ENCODE measurements around the gene SPEN.

SPEN gene

DNA sequence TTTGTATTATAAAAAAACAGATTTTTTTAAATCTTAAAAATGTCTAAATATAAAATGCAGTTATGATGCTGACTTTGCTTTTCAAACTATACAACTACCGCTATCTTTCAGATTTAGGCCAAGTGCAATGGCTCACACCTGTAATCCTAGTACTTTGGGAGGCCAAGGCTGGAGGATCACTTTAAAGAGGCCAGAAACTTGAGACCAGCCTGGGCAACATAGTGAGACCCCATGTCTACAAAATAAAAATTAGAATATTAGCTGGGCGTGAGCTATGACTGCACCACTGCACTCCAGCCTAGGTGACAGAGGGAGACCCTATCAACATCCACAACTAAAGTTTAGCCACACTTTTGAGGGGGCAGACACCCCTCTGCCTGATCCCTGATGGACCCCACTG lies 108.0 kb downstream of the SPEN start:
- no peak for TF ChIP-seq EZH2phosphoT487 (IDR thresholded peaks at IDR 0.05; ENCODE audit: borderline replicate concordance)
- TF ChIP-seq CTCF (conservative IDR thresholded peaks at IDR 0.05; ENCODE audit: low read length), result no peak
- peaks cover 76% of the 10 kb centered on the region for H3K79me2 ChIP-seq (ENCODE audit: insufficient read depth, low read length)
- H3K9me3 ChIP-seq (ENCODE audit: insufficient read depth, low read depth, low read length), result no peaks in the 10 kb centered on the region
- peaks cover 5% of the 10 kb centered on the region for H3K4me1 ChIP-seq (ENCODE audit: insufficient read depth, low read length, poor library complexity, severe bottlenecking)
- H3K9me2 ChIP-seq (replicated peaks; ENCODE audit: low read depth, low read length), result no peaks in the 10 kb centered on the region
- H2AFZ ChIP-seq (ENCODE audit: low read length), result no peak overlapping the region
- peaks cover 19% of the 10 kb centered on the region for H4K20me1 ChIP-seq (ENCODE audit: insufficient read depth, low read length, poor library complexity, severe bottlenecking)
- no peak overlapping the region for H3K4me2 ChIP-seq (ENCODE audit: low read depth, low read length, poor library complexity, severe bottlenecking)
- no peaks in the 10 kb centered on the region for H3F3A ChIP-seq (ENCODE audit: low read depth)
- H3K9ac ChIP-seq (ENCODE audit: low read depth, low read length, poor library complexity, severe bottlenecking), result no peak overlapping the region
- no peaks in the 10 kb centered on the region; the same call in 1 of the 2 replicates for H3K36me3 ChIP-seq (ENCODE audit: insufficient read depth, low read length)
- no peaks in the 10 kb centered on the region for H3K27me3 ChIP-seq (ENCODE audit: insufficient read depth, low read length, poor library complexity, severe bottlenecking)
- H3K4me3 ChIP-seq (ENCODE audit: low read length, poor library complexity, severe bottlenecking), result no peak overlapping the region

DNA sequence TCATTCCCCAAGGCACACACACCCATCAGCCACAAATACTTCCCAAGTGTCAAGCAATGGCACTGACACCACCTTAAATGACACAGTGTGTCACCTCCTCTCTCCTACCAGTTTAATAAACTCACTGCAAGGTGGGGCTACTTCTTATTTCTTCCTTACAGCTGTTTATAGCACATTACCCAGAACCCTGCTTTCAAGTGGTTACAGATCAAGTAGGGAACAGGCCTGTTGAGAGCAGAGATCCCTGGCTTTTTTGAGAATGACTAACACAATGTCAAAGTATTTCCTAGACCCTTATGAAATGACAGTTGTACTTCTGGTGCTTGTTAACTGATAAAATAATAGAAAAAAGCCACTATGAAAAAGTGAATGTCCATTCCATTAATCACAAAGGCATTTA lies 108.6 kb downstream of the SPEN start:
- Histone ChIP-seq H3K9me3 (ENCODE audit: insufficient read depth, low read depth, low read length) (no peaks in the 10 kb centered on the region), H3K27me3 (ENCODE audit: insufficient read depth, low read length, poor library complexity, severe bottlenecking) (no peaks in the 10 kb centered on the region), H3K79me2 (ENCODE audit: insufficient read depth, low read length) (peaks cover 76% of the 10 kb centered on the region), H3K9ac (ENCODE audit: low read depth, low read length, poor library complexity, severe bottlenecking) (no peak overlapping the region), H3K9me2 (replicated peaks; ENCODE audit: low read depth, low read length) (no peaks in the 10 kb centered on the region), H3K4me1 (ENCODE audit: insufficient read depth, low read length, poor library complexity, severe bottlenecking) (peaks cover 5% of the 10 kb centered on the region), H3K36me3 (ENCODE audit: insufficient read depth, low read length) (no peaks in the 10 kb centered on the region; the same call in 1 of the 2 replicates), H2AFZ (ENCODE audit: low read length) (no peak overlapping the region), H3K4me3 (ENCODE audit: low read length, poor library complexity, severe bottlenecking) (no peak overlapping the region), H3F3A (ENCODE audit: low read depth) (no peaks in the 10 kb centered on the region), H3K4me2 (ENCODE audit: low read depth, low read length, poor library complexity, severe bottlenecking) (no peak overlapping the region), H4K20me1 (ENCODE audit: insufficient read depth, low read length, poor library complexity, severe bottlenecking) (peaks cover 16% of the 10 kb centered on the region)
- no peak for TF ChIP-seq EZH2phosphoT487 (IDR thresholded peaks at IDR 0.05; ENCODE audit: borderline replicate concordance)
- no peak for TF ChIP-seq CTCF (conservative IDR thresholded peaks at IDR 0.05; ENCODE audit: low read length)

DNA sequence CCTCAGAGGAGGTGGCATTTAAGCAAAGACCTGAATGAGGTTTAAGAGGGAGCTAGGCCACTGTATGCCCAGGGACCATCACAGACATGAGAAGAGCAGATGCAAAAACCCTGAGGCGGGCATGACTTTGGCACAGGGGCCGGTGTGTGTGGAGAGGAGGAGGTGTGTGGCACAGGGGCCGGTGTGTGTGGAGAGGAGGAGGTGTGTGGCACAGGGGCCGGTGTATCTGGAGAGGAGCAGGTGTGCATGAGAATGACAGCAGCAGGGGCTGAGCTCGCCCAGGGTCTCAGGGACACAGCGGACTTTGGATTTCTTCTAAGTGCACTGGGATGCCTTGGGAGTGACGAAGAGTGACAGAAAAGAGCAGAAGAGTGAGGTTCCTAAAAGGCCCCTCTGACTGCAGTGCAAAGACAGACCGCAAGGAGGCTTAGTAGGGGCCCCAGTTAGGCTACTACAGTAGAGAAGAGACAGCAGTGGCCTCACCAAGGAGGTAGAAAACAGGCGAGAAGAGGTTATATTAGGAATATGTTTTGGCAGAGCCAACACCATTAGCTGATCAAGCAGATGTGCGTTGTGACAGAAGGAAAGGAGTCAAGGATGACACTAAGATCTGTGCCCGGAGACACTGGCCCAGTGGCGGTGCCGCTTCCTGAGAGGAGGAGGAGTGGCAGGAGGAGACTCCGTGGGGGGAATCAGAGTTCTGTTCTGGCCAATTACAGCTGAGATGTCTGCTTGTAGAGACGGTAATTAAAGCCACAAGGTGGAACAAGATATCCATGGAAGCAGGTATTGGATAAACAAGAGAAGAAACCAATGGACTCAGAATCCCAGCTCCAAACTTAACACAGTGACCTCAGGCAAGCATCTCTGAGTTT lies 110.0 kb downstream of the SPEN start:
- Histone ChIP-seq H4K20me1 (ENCODE audit: insufficient read depth, low read length, poor library complexity, severe bottlenecking) (peaks cover 16% of the 10 kb centered on the region), H3K36me3 (ENCODE audit: insufficient read depth, low read length) (peaks cover 3% of the 10 kb centered on the region; the same call in 1 of the 2 replicates), H3K9ac (ENCODE audit: low read depth, low read length, poor library complexity, severe bottlenecking) (no peak overlapping the region), H3K4me2 (ENCODE audit: low read depth, low read length, poor library complexity, severe bottlenecking) (no peak overlapping the region), H3K9me2 (replicated peaks; ENCODE audit: low read depth, low read length) (no peaks in the 10 kb centered on the region), H3K27me3 (ENCODE audit: insufficient read depth, low read length, poor library complexity, severe bottlenecking) (no peaks in the 10 kb centered on the region), H3F3A (ENCODE audit: low read depth) (no peaks in the 10 kb centered on the region), H3K9me3 (ENCODE audit: insufficient read depth, low read depth, low read length) (no peaks in the 10 kb centered on the region), H2AFZ (ENCODE audit: low read length) (no peak overlapping the region), H3K4me1 (ENCODE audit: insufficient read depth, low read length, poor library complexity, severe bottlenecking) (peaks cover 5% of the 10 kb centered on the region), H3K4me3 (ENCODE audit: low read length, poor library complexity, severe bottlenecking) (no peak overlapping the region), H3K79me2 (ENCODE audit: insufficient read depth, low read length) (peaks cover 73% of the 10 kb centered on the region)
- no peak for TF ChIP-seq CTCF (conservative IDR thresholded peaks at IDR 0.05; ENCODE audit: low read length)
- TF ChIP-seq EZH2phosphoT487 (IDR thresholded peaks at IDR 0.05; ENCODE audit: borderline replicate concordance), result no peak
